ENCODE results near the gene MFAP2.

DNA sequence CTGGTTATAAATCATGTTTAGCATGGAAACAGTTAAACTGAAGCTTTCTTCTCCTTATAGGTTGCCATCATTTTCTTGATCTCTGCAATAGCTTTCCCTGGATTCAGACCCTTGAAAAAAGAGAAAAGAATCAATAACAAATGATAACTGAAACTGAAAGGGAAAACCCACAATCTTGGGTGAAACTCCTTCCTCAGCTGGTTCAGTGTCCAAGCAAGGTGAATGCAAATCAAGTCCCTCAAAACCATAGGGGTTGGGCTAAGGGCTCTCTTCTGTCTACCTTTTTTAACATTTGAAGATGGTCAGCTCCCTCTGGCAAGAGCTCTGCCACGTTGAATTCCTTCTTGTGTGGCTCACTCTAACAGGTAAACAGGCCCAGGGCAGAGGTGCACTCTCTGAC, 38.4 kb upstream of the MFAP2 start:
- TF ChIP-seq, protein P1, sequence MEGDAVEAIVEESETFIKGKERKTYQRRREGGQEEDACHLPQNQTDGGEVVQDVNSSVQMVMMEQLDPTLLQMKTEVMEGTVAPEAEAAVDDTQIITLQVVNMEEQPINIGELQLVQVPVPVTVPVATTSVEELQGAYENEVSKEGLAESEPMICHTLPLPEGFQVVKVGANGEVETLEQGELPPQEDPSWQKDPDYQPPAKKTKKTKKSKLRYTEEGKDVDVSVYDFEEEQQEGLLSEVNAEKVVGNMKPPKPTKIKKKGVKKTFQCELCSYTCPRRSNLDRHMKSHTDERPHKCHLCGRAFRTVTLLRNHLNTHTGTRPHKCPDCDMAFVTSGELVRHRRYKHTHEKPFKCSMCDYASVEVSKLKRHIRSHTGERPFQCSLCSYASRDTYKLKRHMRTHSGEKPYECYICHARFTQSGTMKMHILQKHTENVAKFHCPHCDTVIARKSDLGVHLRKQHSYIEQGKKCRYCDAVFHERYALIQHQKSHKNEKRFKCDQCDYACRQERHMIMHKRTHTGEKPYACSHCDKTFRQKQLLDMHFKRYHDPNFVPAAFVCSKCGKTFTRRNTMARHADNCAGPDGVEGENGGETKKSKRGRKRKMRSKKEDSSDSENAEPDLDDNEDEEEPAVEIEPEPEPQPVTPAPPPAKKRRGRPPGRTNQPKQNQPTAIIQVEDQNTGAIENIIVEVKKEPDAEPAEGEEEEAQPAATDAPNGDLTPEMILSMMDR (IDR thresholded peaks at IDR 0.05): no peak
- TF ChIP-seq POLR2AphosphoS5 (IDR thresholded peaks at IDR 0.05) (no peak), EP300 (IDR thresholded peaks at IDR 0.05; ENCODE audit: low read depth) (no peak), POLR2A (IDR thresholded peaks at IDR 0.05) (no peak)
